ENCODE results near the gene ERCC4. TPM values are rescaled to one million over a fixed set of nuclear protein-coding genes. Genes with fewer than 3 reads are reported as not detected.

ERCC4 gene
- polyA plus RNA-seq, 1 of the 3 experiments (the other 2 are of a cell fraction) = 1.8 TPM

- no peaks in the 10 kb centered on the region for H4K20me1 ChIP-seq (ENCODE audit: insufficient read depth)
- no peak for TF ChIP-seq PBX3 (IDR thresholded peaks at IDR 0.05)
- TF ChIP-seq FOXM1 (IDR thresholded peaks at IDR 0.05; ENCODE audit: low read depth) = no peak
- no peak for TF ChIP-seq USF2 (IDR thresholded peaks at IDR 0.05; ENCODE audit: borderline replicate concordance, low read depth, low read length)
- TF ChIP-seq RFX5 (IDR thresholded peaks at IDR 0.05; ENCODE audit: low read length) = no peak
- no peak for TF ChIP-seq EP300 (IDR thresholded peaks at IDR 0.05; ENCODE audit: borderline replicate concordance in 1 of 2, low read depth in 1 of 2, low read length in 1 of 2)
- no peak for TF ChIP-seq SIN3A (IDR thresholded peaks at IDR 0.05; ENCODE audit: borderline replicate concordance, low read depth, low read length)
- no peak for TF ChIP-seq RAD21 (IDR thresholded peaks at IDR 0.05; ENCODE audit: low read length)
- no peak for TF ChIP-seq POLR2AphosphoS5 (IDR thresholded peaks at IDR 0.05; ENCODE audit: low read depth, low read length)
- TF ChIP-seq YY1 (IDR thresholded peaks at IDR 0.05; ENCODE audit: low read depth) = no peak
- no peak for TF ChIP-seq MAX (IDR thresholded peaks at IDR 0.05; ENCODE audit: low read depth)
- H3K9me3 ChIP-seq = no peaks in the 10 kb centered on the region
- H3K27ac ChIP-seq (ENCODE audit: low read depth in 2 of 2, low read length in 1 of 2) = no peak overlapping the region
- H3K4me2 ChIP-seq = no peak overlapping the region
- CTCF ChIA-PET = no interaction called here
- H3K4me3 ChIP-seq (ENCODE audit: low read depth in 2 of 2, low read length in 1 of 2) = no peak overlapping the region
- no peak overlapping the region for H2AFZ ChIP-seq (ENCODE audit: low read depth)
- POLR2A ChIA-PET = no interaction called here
- no peaks in the 10 kb centered on the region for H3K4me1 ChIP-seq (ENCODE audit: control insufficient read depth in 1 of 2, insufficient read depth in 2 of 2, low read depth in 1 of 2, low read length in 1 of 2)
- no peak overlapping the region for H3K9ac ChIP-seq
- no peak for DNase-seq
- H3K27me3 ChIP-seq (ENCODE audit: insufficient read depth) = no peaks in the 10 kb centered on the region; the same call in 1 of the 2 replicates
- no peaks in the 10 kb centered on the region for H3K9me2 ChIP-seq
- no peaks in the 10 kb centered on the region for H3K36me3 ChIP-seq (replicated peaks in 1 of 2; ENCODE audit: control insufficient read depth in 1 of 2, insufficient read depth in 2 of 2, low read length in 1 of 2)
- WGBS (ENCODE audit: low lambda C conversion rate) = 30% methylated on average over 5 of the region's 5 CpGs
- no peaks in the 10 kb centered on the region for H3K79me2 ChIP-seq (ENCODE audit: insufficient read depth)
- no peaks in the 10 kb centered on the region for H3F3A ChIP-seq (replicated peaks; ENCODE audit: insufficient read depth)
These were observed 44.2 kb upstream of the ERCC4 start for GRCh38 chr16:13875614-13876284.

GRCh38 chr16:13883276-13883675, 36.7 kb upstream of the ERCC4 start:
- DNase-seq = no peak
- Histone ChIP-seq H3K79me2 (ENCODE audit: insufficient read depth) (no peaks in the 10 kb centered on the region), H3K9me2 (no peaks in the 10 kb centered on the region), H3K36me3 (replicated peaks in 1 of 2; ENCODE audit: control insufficient read depth in 1 of 2, insufficient read depth in 2 of 2, low read length in 1 of 2) (no peaks in the 10 kb centered on the region), H3K27ac (ENCODE audit: low read depth in 2 of 2, low read length in 1 of 2) (no peak overlapping the region), H3F3A (replicated peaks; ENCODE audit: insufficient read depth) (no peaks in the 10 kb centered on the region), H3K4me3 (ENCODE audit: low read depth in 2 of 2, low read length in 1 of 2) (no peak overlapping the region), H3K9ac (no peak overlapping the region), H3K27me3 (ENCODE audit: insufficient read depth) (no peaks in the 10 kb centered on the region; the same call in 1 of the 2 replicates), H2AFZ (ENCODE audit: low read depth) (peak overlapping the region; percentile 68; the same call in 1 of the 2 replicates), H4K20me1 (ENCODE audit: insufficient read depth) (no peaks in the 10 kb centered on the region), H3K4me2 (0 out of 2 replicates have a peak overlapping the region, but pooled peaks have one; percentile 20), H3K4me1 (ENCODE audit: control insufficient read depth in 1 of 2, insufficient read depth in 2 of 2, low read depth in 1 of 2, low read length in 1 of 2) (no peaks in the 10 kb centered on the region), H3K9me3 (no peaks in the 10 kb centered on the region)
- ChIA-PET POLR2A (no interaction called here), CTCF (interaction anchor here (1.2 kb wide), 1 partner anchor 9 kb away, joined by 3 read pairs; no protein-coding TSS in a partner anchor)
- no peak for TF ChIP-seq ZBTB33 (IDR thresholded peaks at IDR 0.05; ENCODE audit: borderline replicate concordance, low read depth)
- no peak for TF ChIP-seq USF1 (IDR thresholded peaks at IDR 0.05; ENCODE audit: borderline replicate concordance, low read depth)
- no peak for TF ChIP-seq RXRA (IDR thresholded peaks at IDR 0.05; ENCODE audit: borderline replicate concordance, low read depth)
- TF ChIP-seq FOXM1 (IDR thresholded peaks at IDR 0.05; ENCODE audit: low read depth) = no peak
- no peak for TF ChIP-seq TEAD4 (IDR thresholded peaks at IDR 0.05; ENCODE audit: borderline replicate concordance, insufficient read depth)
- no peak for TF ChIP-seq FOXJ3 (CRISPR knock-in tag; IDR thresholded peaks at IDR 0.05)
- no peak for TF ChIP-seq GATA2 (CRISPR knock-in tag; IDR thresholded peaks at IDR 0.05)
- no peak for TF ChIP-seq NRF1 (IDR thresholded peaks at IDR 0.05; ENCODE audit: low read depth, low read length)
- no peak for TF ChIP-seq EP300 (IDR thresholded peaks at IDR 0.05; ENCODE audit: borderline replicate concordance in 1 of 2, low read depth in 1 of 2, low read length in 1 of 2)
- TF ChIP-seq POLR2AphosphoS5 (IDR thresholded peaks at IDR 0.05; ENCODE audit: low read depth, low read length) = no peak
- TF ChIP-seq SMC3 (IDR thresholded peaks at IDR 0.05; ENCODE audit: low read depth, low read length) = no peak
- no peak for TF ChIP-seq TCF12 (IDR thresholded peaks at IDR 0.05)
- TF ChIP-seq ELF1 (IDR thresholded peaks at IDR 0.05) = no peak
- TF ChIP-seq NFIC (IDR thresholded peaks at IDR 0.05; ENCODE audit: borderline replicate concordance) = no peak
- TF ChIP-seq FOSL2 (IDR thresholded peaks at IDR 0.05; ENCODE audit: borderline replicate concordance, low read depth) = no peak
- TF ChIP-seq MEF2A (IDR thresholded peaks at IDR 0.05; ENCODE audit: borderline replicate concordance, low read depth) = no peak
- WGBS (ENCODE audit: low lambda C conversion rate) = 17% methylated on average over 11 of the region's 11 CpGs

All from SK-N-SH (cell line).